Cardiac fibroblast (primary cell): Measurements from ENCODE around the gene CYSRT1.
"Not testable (repeated sequence)": the region's sequence is repeated elsewhere in the genome, so short reads cannot be mapped to it uniquely, and the experiment has no call there.

ENCODE experiments used
- DNase-seq, 2 donors: peaks; one replicate each; pipeline versions ENCODE4 v3.0.0 to v3.0.0-alpha.2; 2010; ENCODE audit warnings: low read depth in 2 of 2
- H3K4me3 ChIP-seq, 2 donors: replicated peaks in 1 of 2; 1 replicate in 1 of 2; 2 replicates in 1 of 2; pipeline ENCODE4 v1.5.1; 2011; ENCODE audit warnings: low read depth in 2 of 2, low read length in 2 of 2, mild to moderate bottlenecking in 2 of 2, moderate library complexity in 1 of 2
- CTCF ChIP-seq: IDR thresholded peaks from one replicate; pipeline ENCODE4 v1.5.1; 2011; ENCODE audit warnings: low read depth, mild to moderate bottlenecking, low read length, inconsistent platforms

Gene CYSRT1

GRCh38 chr9:137240318-137240840, 15.4 kb downstream of the CYSRT1 start:
- peak; percentile 73 to 89 for DNase-seq
- peak overlapping the region; percentile 57 to 68 for H3K4me3 ChIP-seq
- TF ChIP-seq CTCF = no peak

- H3K4me3 ChIP-seq = peak within 1 kb of the TSS; percentile 70 to 93
- no peak for TF ChIP-seq CTCF
- DNase-seq = peak; percentile 100
These were observed 16.0 kb downstream of the CYSRT1 start, which contains the start of gene TUBB4B for GRCh38 chr9:137240841-137241489. TUBB4B (plus strand) TSS chr9:137241287; CDS start chr9:137241361, 74 bp downstream.

- no peak for TF ChIP-seq CTCF
- peak; percentile 44 to 54 for DNase-seq
- peak overlapping the region; percentile 70 to 93 for H3K4me3 ChIP-seq
These were observed 16.7 kb downstream of the CYSRT1 start for GRCh38 chr9:137241490-137242268.

- TF ChIP-seq CTCF = no peak
- DNase-seq = peak in 1 of 2 donors; percentile 10
- H3K4me3 ChIP-seq = peak overlapping the region; percentile 70 to 93
These were observed 17.6 kb downstream of the CYSRT1 start for GRCh38 chr9:137242269-137243203.

- not testable (repeated sequence) for DNase-seq
- peak overlapping the region in 1 of 2 donors; percentile 93 for H3K4me3 ChIP-seq
These were observed 18.3 kb downstream of the CYSRT1 start for GRCh38 chr9:137243266-137243625.

GRCh38 chr9:137243626-137244485, 18.9 kb downstream of the CYSRT1 start:
- H3K4me3 ChIP-seq = no peak overlapping the region
- peak in 1 of 2 donors; percentile 20 for DNase-seq
- TF ChIP-seq CTCF = no peak
